ENCODE measurements around the gene DEPP1.

Gene DEPP1

GRCh38 chr10:45000752-45001380, 22.3 kb upstream of the DEPP1 start, which contains the start of gene ZNF22:
TSS of gene ZNF22 (plus strand) at chr10:45000923. CDS start at chr10:45003369, 2,446 bp downstream.
- Histone ChIP-seq H3K56ac (ENCODE audit: low read length) (peak within 1 kb of the TSS; percentile 97), H2BK5ac (ENCODE audit: low read length) (no peak within 1 kb of the TSS), H3K4me3 (ENCODE audit: low read length) (peak within 1 kb of the TSS; percentile 93), H3K36me3 (ENCODE audit: control insufficient read depth, insufficient read depth, low read length) (no peaks in the 10 kb centered on the region), H3K4me2 (ENCODE audit: low read length) (peak within 1 kb of the TSS; percentile 93), H3K18ac (ENCODE audit: low read length) (peak within 1 kb of the TSS; percentile 73), H3K79me2 (ENCODE audit: control insufficient read depth, insufficient read depth, low read length) (peaks cover 13% of the 10 kb centered on the region), H3K4me1 (ENCODE audit: control insufficient read depth, low read depth, low read length) (peaks cover 3% of the 10 kb centered on the region), H3K23ac (ENCODE audit: low read length) (no peak within 1 kb of the TSS), H3K27ac (ENCODE audit: low read depth, low read length) (peak within 1 kb of the TSS; percentile 45), H3K79me1 (ENCODE audit: low read length) (peaks cover 6% of the 10 kb centered on the region), H3K9ac (ENCODE audit: low read length) (peak within 1 kb of the TSS; percentile 93), H3K4ac (ENCODE audit: low read depth, low read length) (peak within 1 kb of the TSS; percentile 89), H2BK15ac (replicated peaks; ENCODE audit: low read depth) (no peak within 1 kb of the TSS), H2AK5ac (ENCODE audit: low read length) (no peak within 1 kb of the TSS), H4K8ac (ENCODE audit: low read depth, low read length) (peak within 1 kb of the TSS; percentile 82), H4K5ac (ENCODE audit: low read length) (peak within 1 kb of the TSS; percentile 64), H2BK120ac (ENCODE audit: low read depth, low read length) (peak within 1 kb of the TSS; percentile 64), H3K27me3 (ENCODE audit: insufficient read depth, low read length, poor library complexity) (no peaks in the 10 kb centered on the region)
- no CpG with 5 or more reads among the region's 79 CpGs for WGBS (ENCODE audit: extremely low coverage, insufficient coverage, low lambda C conversion rate)
- peak; percentile 80 for DNase-seq

- DNase-seq, result peak; percentile 54
- H3K56ac ChIP-seq (ENCODE audit: low read length), result peak overlapping the region; percentile 19
- no CpG with 5 or more reads among the region's 12 CpGs for WGBS (ENCODE audit: extremely low coverage, insufficient coverage, low lambda C conversion rate)
- no peaks in the 10 kb centered on the region for H3K36me3 ChIP-seq (ENCODE audit: control insufficient read depth, insufficient read depth, low read length)
- peak overlapping the region; percentile 64 for H4K5ac ChIP-seq (ENCODE audit: low read length)
- no peak overlapping the region for H4K8ac ChIP-seq (ENCODE audit: low read depth, low read length)
- H3K23ac ChIP-seq (ENCODE audit: low read length), result no peak overlapping the region
- peak overlapping the region; percentile 64 for H2BK120ac ChIP-seq (ENCODE audit: low read depth, low read length)
- peak overlapping the region; percentile 6 for H3K27ac ChIP-seq (ENCODE audit: low read depth, low read length)
- no peak overlapping the region for H2BK5ac ChIP-seq (ENCODE audit: low read length)
- H3K4me1 ChIP-seq (ENCODE audit: control insufficient read depth, low read depth, low read length), result peaks cover 3% of the 10 kb centered on the region
- H3K4me3 ChIP-seq (ENCODE audit: low read length), result no peak overlapping the region
- peak overlapping the region; percentile 73 for H3K18ac ChIP-seq (ENCODE audit: low read length)
- peaks cover 13% of the 10 kb centered on the region for H3K79me2 ChIP-seq (ENCODE audit: control insufficient read depth, insufficient read depth, low read length)
- H3K79me1 ChIP-seq (ENCODE audit: low read length), result peaks cover 6% of the 10 kb centered on the region
- H3K4ac ChIP-seq (ENCODE audit: low read depth, low read length), result peak overlapping the region; percentile 22
- H3K9ac ChIP-seq (ENCODE audit: low read length), result peak overlapping the region; percentile 23
- H2BK15ac ChIP-seq (replicated peaks; ENCODE audit: low read depth), result no peak overlapping the region
- H3K4me2 ChIP-seq (ENCODE audit: low read length), result peak overlapping the region; percentile 0
- H2AK5ac ChIP-seq (ENCODE audit: low read length), result no peak overlapping the region
- H3K27me3 ChIP-seq (ENCODE audit: insufficient read depth, low read length, poor library complexity), result no peaks in the 10 kb centered on the region
These were observed 21.6 kb upstream of the DEPP1 start for GRCh38 chr10:45000138-45000751.

GRCh38 chr10:44998146-44998631, 19.6 kb upstream of the DEPP1 start:
- Histone ChIP-seq H3K4me2 (ENCODE audit: low read length) (no peak overlapping the region), H2BK120ac (ENCODE audit: low read depth, low read length) (no peak overlapping the region), H4K5ac (ENCODE audit: low read length) (no peak overlapping the region), H3K36me3 (ENCODE audit: control insufficient read depth, insufficient read depth, low read length) (no peaks in the 10 kb centered on the region), H2AK5ac (ENCODE audit: low read length) (no peak overlapping the region), H3K79me1 (ENCODE audit: low read length) (peaks cover 2% of the 10 kb centered on the region), H2BK5ac (ENCODE audit: low read length) (no peak overlapping the region), H3K4ac (ENCODE audit: low read depth, low read length) (no peak overlapping the region), H3K23ac (ENCODE audit: low read length) (no peak overlapping the region), H3K9ac (ENCODE audit: low read length) (no peak overlapping the region), H3K18ac (ENCODE audit: low read length) (no peak overlapping the region), H3K79me2 (ENCODE audit: control insufficient read depth, insufficient read depth, low read length) (peaks cover 8% of the 10 kb centered on the region), H3K4me3 (ENCODE audit: low read length) (no peak overlapping the region), H2BK15ac (replicated peaks; ENCODE audit: low read depth) (no peak overlapping the region), H4K8ac (ENCODE audit: low read depth, low read length) (no peak overlapping the region), H3K27me3 (ENCODE audit: insufficient read depth, low read length, poor library complexity) (no peaks in the 10 kb centered on the region), H3K4me1 (ENCODE audit: control insufficient read depth, low read depth, low read length) (peaks cover 3% of the 10 kb centered on the region), H3K27ac (ENCODE audit: low read depth, low read length) (no peak overlapping the region), H3K56ac (ENCODE audit: low read length) (peak overlapping the region; percentile 34)
- WGBS (ENCODE audit: extremely low coverage, insufficient coverage, low lambda C conversion rate), result no CpG with 5 or more reads among the region's 6 CpGs
- no peak for DNase-seq

- H3K4me3 ChIP-seq (ENCODE audit: low read length), result no peak overlapping the region
- H4K8ac ChIP-seq (ENCODE audit: low read depth, low read length), result no peak overlapping the region
- H3K23ac ChIP-seq (ENCODE audit: low read length), result no peak overlapping the region
- H3K9ac ChIP-seq (ENCODE audit: low read length), result no peak overlapping the region
- H4K5ac ChIP-seq (ENCODE audit: low read length), result no peak overlapping the region
- H3K36me3 ChIP-seq (ENCODE audit: control insufficient read depth, insufficient read depth, low read length), result no peaks in the 10 kb centered on the region
- no peak overlapping the region for H3K18ac ChIP-seq (ENCODE audit: low read length)
- no peak overlapping the region for H3K4me2 ChIP-seq (ENCODE audit: low read length)
- H3K79me2 ChIP-seq (ENCODE audit: control insufficient read depth, insufficient read depth, low read length), result peaks cover 7% of the 10 kb centered on the region
- H3K56ac ChIP-seq (ENCODE audit: low read length), result no peak overlapping the region
- H3K27ac ChIP-seq (ENCODE audit: low read depth, low read length), result no peak overlapping the region
- H2BK5ac ChIP-seq (ENCODE audit: low read length), result no peak overlapping the region
- H3K27me3 ChIP-seq (ENCODE audit: insufficient read depth, low read length, poor library complexity), result no peaks in the 10 kb centered on the region
- H2BK15ac ChIP-seq (replicated peaks; ENCODE audit: low read depth), result no peak overlapping the region
- H3K79me1 ChIP-seq (ENCODE audit: low read length), result peaks cover 2% of the 10 kb centered on the region
- H3K4ac ChIP-seq (ENCODE audit: low read depth, low read length), result no peak overlapping the region
- no peak overlapping the region for H2AK5ac ChIP-seq (ENCODE audit: low read length)
- H2BK120ac ChIP-seq (ENCODE audit: low read depth, low read length), result no peak overlapping the region
- H3K4me1 ChIP-seq (ENCODE audit: control insufficient read depth, low read depth, low read length), result peaks cover 3% of the 10 kb centered on the region
- WGBS (ENCODE audit: extremely low coverage, insufficient coverage, low lambda C conversion rate), result no CpG with 5 or more reads among the region's 6 CpGs
- no peak for DNase-seq
These were observed 18.6 kb upstream of the DEPP1 start for GRCh38 chr10:44997105-44997748.

- Histone ChIP-seq H3K79me2 (ENCODE audit: control insufficient read depth, insufficient read depth, low read length) (no peaks in the 10 kb centered on the region), H2AK5ac (ENCODE audit: low read length) (no peak overlapping the region), H3K23ac (ENCODE audit: low read length) (no peak overlapping the region), H3K27ac (ENCODE audit: low read depth, low read length) (no peak overlapping the region), H4K5ac (ENCODE audit: low read length) (no peak overlapping the region), H4K8ac (ENCODE audit: low read depth, low read length) (no peak overlapping the region), H3K36me3 (ENCODE audit: control insufficient read depth, insufficient read depth, low read length) (no peaks in the 10 kb centered on the region), H3K4ac (ENCODE audit: low read depth, low read length) (no peak overlapping the region), H2BK5ac (ENCODE audit: low read length) (no peak overlapping the region), H3K9ac (ENCODE audit: low read length) (no peak overlapping the region), H3K56ac (ENCODE audit: low read length) (no peak overlapping the region), H3K4me1 (ENCODE audit: control insufficient read depth, low read depth, low read length) (peaks cover 3% of the 10 kb centered on the region), H3K4me2 (ENCODE audit: low read length) (no peak overlapping the region), H3K4me3 (ENCODE audit: low read length) (no peak overlapping the region), H2BK120ac (ENCODE audit: low read depth, low read length) (no peak overlapping the region), H2BK15ac (replicated peaks; ENCODE audit: low read depth) (no peak overlapping the region), H3K79me1 (ENCODE audit: low read length) (no peaks in the 10 kb centered on the region), H3K27me3 (ENCODE audit: insufficient read depth, low read length, poor library complexity) (no peaks in the 10 kb centered on the region), H3K18ac (ENCODE audit: low read length) (no peak overlapping the region)
- no peak for DNase-seq
- no CpG with 5 or more reads among the region's 9 CpGs for WGBS (ENCODE audit: extremely low coverage, insufficient coverage, low lambda C conversion rate)
These were observed 17.5 kb upstream of the DEPP1 start for GRCh38 chr10:44995914-44996669.

All from mesendoderm (in vitro differentiated cells).